Activated naive CD8-positive, alpha-beta T cell treated with anti-CD3 and anti-CD28 coated beads, Interleukin-2, amount 50 U/mL, for 24 hours (primary cell): ENCODE results near the gene PEF1.

Experiments
- ATAC-seq: fragments of 150-1000 bp; cut with Tn5 transposase; one replicate; pipeline ENCODE4 v1.10.0; 2021
- DNase-seq: peaks from one replicate; pipeline ENCODE4 v3.0.0; 2021
- H3K27ac Mint-ChIP-seq: one replicate; pipeline ENCODE4 v1.8.0; 2021; ENCODE audit warnings: mild to moderate bottlenecking, mixed read lengths
- H3K27me3 Mint-ChIP-seq: one replicate; pipeline ENCODE4 v1.8.0; 2021; ENCODE audit warnings: mixed read lengths
- H3K36me3 Mint-ChIP-seq: one replicate; pipeline ENCODE4 v1.8.0; 2021; ENCODE audit warnings: low read depth, mixed read lengths
- H3K4me1 Mint-ChIP-seq: one replicate; pipeline ENCODE4 v1.8.0; 2021; ENCODE audit warnings: mixed read lengths
- H3K4me3 Mint-ChIP-seq: one replicate; pipeline ENCODE4 v1.8.0; 2021; ENCODE audit warnings: mild to moderate bottlenecking, moderate library complexity, mixed read lengths
- H3K9me3 Mint-ChIP-seq: one replicate; pipeline ENCODE4 v1.8.0; 2021; ENCODE audit warnings: mixed read lengths

PEF1 gene

GRCh38 chr1:31653717-31654473 lies 9.2 kb upstream of the PEF1 start:
- Mint-ChIP-seq H3K27ac (no peak overlapping the region), H3K27me3 (no peaks in the 10 kb centered on the region), H3K36me3 (no peaks in the 10 kb centered on the region), H3K4me1 (no peaks in the 10 kb centered on the region), H3K9me3 (no peaks in the 10 kb centered on the region), H3K4me3 (no peak overlapping the region)
- ATAC-seq (no peak), DNase-seq (no peak)

GRCh38 chr1:31652891-31653499 lies 8.3 kb upstream of the PEF1 start:
- H3K27ac Mint-ChIP-seq = no peak overlapping the region
- DNase-seq (no peak), ATAC-seq (no peak)
- H3K9me3 Mint-ChIP-seq = no peaks in the 10 kb centered on the region
- H3K4me1 Mint-ChIP-seq = no peaks in the 10 kb centered on the region
- H3K36me3 Mint-ChIP-seq = no peaks in the 10 kb centered on the region
- no peaks in the 10 kb centered on the region for H3K27me3 Mint-ChIP-seq
- H3K4me3 Mint-ChIP-seq = no peak overlapping the region

GRCh38 chr1:31651766-31652165 lies 7.1 kb upstream of the PEF1 start:
- H3K9me3 Mint-ChIP-seq = no peaks in the 10 kb centered on the region

GRCh38 chr1:31651089-31651420 lies 6.4 kb upstream of the PEF1 start:
- Mint-ChIP-seq H3K9me3 (no peaks in the 10 kb centered on the region), H3K4me3 (no peak overlapping the region), H3K36me3 (no peaks in the 10 kb centered on the region), H3K27me3 (no peaks in the 10 kb centered on the region), H3K27ac (no peak overlapping the region), H3K4me1 (peaks cover 2% of the 10 kb centered on the region)
- DNase-seq (no peak), ATAC-seq (no peak)

More at GRCh38 chr1:31651766-31652165, 7.1 kb upstream of the PEF1 start:
- no peak for ATAC-seq
- Mint-ChIP-seq H3K4me1 (no peaks in the 10 kb centered on the region), H3K27me3 (no peaks in the 10 kb centered on the region), H3K36me3 (no peaks in the 10 kb centered on the region), H3K27ac (no peak overlapping the region), H3K4me3 (no peak overlapping the region)
- no peak for DNase-seq

GRCh38 chr1:31650161-31651088 lies 5.7 kb upstream of the PEF1 start:
- Mint-ChIP-seq H3K4me3 (no peak overlapping the region), H3K4me1 (peaks cover 8% of the 10 kb centered on the region), H3K27me3 (no peaks in the 10 kb centered on the region), H3K9me3 (no peaks in the 10 kb centered on the region), H3K27ac (no peak overlapping the region), H3K36me3 (no peaks in the 10 kb centered on the region)
- ATAC-seq (no peak), DNase-seq (no peak)

GRCh38 chr1:31648641-31649357 lies 4.1 kb upstream of the PEF1 start:
- Mint-ChIP-seq H3K27me3 (no peaks in the 10 kb centered on the region), H3K4me3 (no peak overlapping the region), H3K27ac (no peak overlapping the region), H3K36me3 (no peaks in the 10 kb centered on the region), H3K4me1 (peaks cover 15% of the 10 kb centered on the region), H3K9me3 (no peaks in the 10 kb centered on the region)
- no peak for DNase-seq
- no peak for ATAC-seq

- no peak overlapping the region for H3K4me3 Mint-ChIP-seq
- DNase-seq = no peak
- H3K27me3 Mint-ChIP-seq = no peaks in the 10 kb centered on the region
- ATAC-seq = no peak
- H3K4me1 Mint-ChIP-seq = peaks cover 21% of the 10 kb centered on the region
- H3K27ac Mint-ChIP-seq = no peak overlapping the region
- no peaks in the 10 kb centered on the region for H3K9me3 Mint-ChIP-seq
- no peaks in the 10 kb centered on the region for H3K36me3 Mint-ChIP-seq
These were observed 3.5 kb upstream of the PEF1 start for GRCh38 chr1:31648190-31648589.

GRCh38 chr1:31647106-31647505 lies 2.4 kb upstream of the PEF1 start:
- peaks cover 25% of the 10 kb centered on the region for H3K4me1 Mint-ChIP-seq
- no peak for ATAC-seq
- no peaks in the 10 kb centered on the region for H3K9me3 Mint-ChIP-seq
- no peak for DNase-seq
- no peaks in the 10 kb centered on the region for H3K36me3 Mint-ChIP-seq
- no peak overlapping the region for H3K4me3 Mint-ChIP-seq
- H3K27me3 Mint-ChIP-seq = no peaks in the 10 kb centered on the region
- no peak overlapping the region for H3K27ac Mint-ChIP-seq

GRCh38 chr1:31646259-31646960 lies 1.7 kb upstream of the PEF1 start:
- H3K9me3 Mint-ChIP-seq = no peaks in the 10 kb centered on the region
- no peak for ATAC-seq
- peak overlapping the region; percentile 34 for H3K27ac Mint-ChIP-seq
- H3K27me3 Mint-ChIP-seq = no peaks in the 10 kb centered on the region
- peak overlapping the region; percentile 94 for H3K4me3 Mint-ChIP-seq
- no peaks in the 10 kb centered on the region for H3K36me3 Mint-ChIP-seq
- DNase-seq = no peak
- peaks cover 25% of the 10 kb centered on the region for H3K4me1 Mint-ChIP-seq

GRCh38 chr1:31645274-31645568 lies 545 bp upstream of the PEF1 start:
- H3K36me3 Mint-ChIP-seq = no peaks in the 10 kb centered on the region
- peak overlapping the region; percentile 94 for H3K4me3 Mint-ChIP-seq
- ATAC-seq = no peak
- H3K27ac Mint-ChIP-seq = peak overlapping the region; percentile 99
- peaks cover 25% of the 10 kb centered on the region for H3K4me1 Mint-ChIP-seq
- H3K27me3 Mint-ChIP-seq = no peaks in the 10 kb centered on the region
- no peak for DNase-seq
- H3K9me3 Mint-ChIP-seq = no peaks in the 10 kb centered on the region

- ATAC-seq = peak; percentile 37
- Mint-ChIP-seq H3K27me3 (no peaks in the 10 kb centered on the region), H3K36me3 (no peaks in the 10 kb centered on the region), H3K27ac (peak overlapping the region; percentile 99), H3K9me3 (no peaks in the 10 kb centered on the region), H3K4me1 (peaks cover 25% of the 10 kb centered on the region), H3K4me3 (peak overlapping the region; percentile 94)
- DNase-seq = no peak
These were observed 608 bp downstream of the PEF1 start for GRCh38 chr1:31643976-31644559.

- Mint-ChIP-seq H3K4me3 (no peak overlapping the region), H3K9me3 (no peaks in the 10 kb centered on the region), H3K36me3 (no peaks in the 10 kb centered on the region), H3K27ac (no peak overlapping the region), H3K4me1 (peaks cover 33% of the 10 kb centered on the region), H3K27me3 (no peaks in the 10 kb centered on the region)
- DNase-seq = no peak
- no peak for ATAC-seq
These were observed 1.8 kb downstream of the PEF1 start for GRCh38 chr1:31642897-31643296.

- peaks cover 37% of the 10 kb centered on the region for H3K4me1 Mint-ChIP-seq
- no peaks in the 10 kb centered on the region for H3K27me3 Mint-ChIP-seq
- no peak for ATAC-seq
- DNase-seq = no peak
- H3K27ac Mint-ChIP-seq = no peak overlapping the region
- no peak overlapping the region for H3K4me3 Mint-ChIP-seq
- no peaks in the 10 kb centered on the region for H3K9me3 Mint-ChIP-seq
- no peaks in the 10 kb centered on the region for H3K36me3 Mint-ChIP-seq
These were observed 2.3 kb downstream of the PEF1 start for GRCh38 chr1:31642366-31642765.

GRCh38 chr1:31640964-31641363 lies 3.7 kb downstream of the PEF1 start:
- Mint-ChIP-seq H3K36me3 (no peaks in the 10 kb centered on the region), H3K4me1 (peaks cover 44% of the 10 kb centered on the region), H3K4me3 (no peak overlapping the region), H3K27me3 (no peaks in the 10 kb centered on the region), H3K9me3 (no peaks in the 10 kb centered on the region), H3K27ac (no peak overlapping the region)
- no peak for DNase-seq
- no peak for ATAC-seq
